Endothelial cell of umbilical vein (primary cell): Measurements from ENCODE around the gene SORCS2. TPM values are rescaled to one million over a fixed set of nuclear protein-coding genes. Genes with fewer than 3 reads are reported as not detected.

Source experiments
- Bru-seq: library from RNA; stranded (reverse); fragments of 400-500 nt; gene quantifications from one replicate; lab custom pipeline; 2021; lab: Mats Ljungman, UMichigan
- BruChase-seq, 2 experiments: library from RNA; stranded (reverse); fragments of 400-500 nt; gene quantifications; one replicate each; lab custom pipeline; 2021; lab: Mats Ljungman, UMichigan
- BruUV-seq: library from RNA; stranded (reverse); fragments of 400-500 nt; replicated peaks from 2 replicates; lab custom pipeline; 2021; lab: Mats Ljungman, UMichigan
- CTCF ChIA-PET: fragments of 300-600, 350-600 bp; sonication (Branson Sonifier 250); formaldehyde crosslinking; loops from one replicate; lab custom pipeline; 2021; ENCODE audit warnings: antibody characterized with exemption, inconsistent platforms; lab: Charles Lee
- POLR2A ChIA-PET: fragments of 300-600, 350-600 bp; sonication (Branson Sonifier 250); formaldehyde crosslinking; loops from one replicate; lab custom pipeline; 2021; ENCODE audit warnings: antibody characterized with exemption, inconsistent platforms; lab: Charles Lee
- DNase-seq: peaks from one replicate; pipeline ENCODE4 v3.0.0-alpha.2; 2011; ENCODE audit warnings: low read depth, low spot score
- FAIRE-seq: peaks from 2 replicates; lab custom pipeline; 2011; peaks lifted over from hg19 to GRCh38; lab: Jason Lieb, UNC
- H2AFZ ChIP-seq: 2 replicates; pipeline ENCODE4 v1.6.0; 2012; ENCODE audit warnings: low read depth, low read length, control low read depth, inconsistent platforms
- H3K27ac ChIP-seq: 2 replicates; pipeline ENCODE4 v1.5.1; 2011; ENCODE audit warnings: low read depth, mild to moderate bottlenecking, control low read depth, low read length, moderate library complexity; ENCODE audit not compliant: insufficient read depth
- H3K27me3 ChIP-seq, 2 experiments: 2 replicates each; pipeline versions ENCODE4 v1.6.0 to v1.6.1; 2011; ENCODE audit warnings: low read length in 2 of 2, mixed read lengths in 1 of 2; ENCODE audit not compliant: control insufficient read depth in 2 of 2, insufficient read depth in 2 of 2
- H3K36me3 ChIP-seq, 2 experiments: 2 replicates in 1 of 2; 3 replicates in 1 of 2; pipeline ENCODE4 v1.5.1; 2011; ENCODE audit warnings: low read length in 2 of 2, mild to moderate bottlenecking in 1 of 2, moderate library complexity in 1 of 2; ENCODE audit not compliant: control insufficient read depth in 2 of 2, insufficient read depth in 2 of 2; ENCODE audit errors: extremely low read depth in 1 of 2
- H3K4me1 ChIP-seq: 3 replicates; pipeline ENCODE4 v1.5.1; 2011; ENCODE audit warnings: mild to moderate bottlenecking, low read length; ENCODE audit not compliant: control insufficient read depth, insufficient read depth; ENCODE audit errors: extremely low read depth
- H3K4me2 ChIP-seq: 2 replicates; pipeline ENCODE4 v1.6.1; 2011; ENCODE audit warnings: low read length, control low read depth, mixed read lengths; ENCODE audit not compliant: insufficient read depth
- H3K4me3 ChIP-seq, 3 experiments: fragments of 200-600 bp in 1 of 3; sonication (generic), shearing (Covaris generic) in 1 of 3; replicated peaks in 1 of 3; 2 replicates each; pipeline ENCODE4 v1.5.1; 2011 to 2016; ENCODE audit warnings: control low read depth in 3 of 3, low read length in 3 of 3, mild to moderate bottlenecking in 2 of 3, inconsistent platforms in 1 of 3, low read depth in 1 of 3, moderate library complexity in 1 of 3; ENCODE audit not compliant: insufficient read depth in 1 of 3
- H3K79me2 ChIP-seq: 2 replicates; pipeline ENCODE4 v1.6.0; 2012; ENCODE audit warnings: low read length, inconsistent platforms; ENCODE audit not compliant: control insufficient read depth, insufficient read depth
- H3K9ac ChIP-seq: replicated peaks from 2 replicates; pipeline ENCODE3; 2011; ENCODE audit warnings: low read length, control low read depth; ENCODE audit not compliant: insufficient read depth; ENCODE audit errors: extremely low read depth
- H3K9me1 ChIP-seq: replicated peaks from 3 replicates; pipeline ENCODE4 v1.6.0; 2011; ENCODE audit warnings: mild to moderate bottlenecking, low read length; ENCODE audit not compliant: control insufficient read depth, insufficient read depth; ENCODE audit errors: extremely low read depth
- H3K9me3 ChIP-seq: replicated peaks from 2 replicates; pipeline ENCODE4 v1.5.1; 2012; ENCODE audit warnings: low read length, inconsistent platforms; ENCODE audit not compliant: control insufficient read depth, insufficient read depth
- H4K20me1 ChIP-seq: replicated peaks from 2 replicates; pipeline ENCODE3; 2011; ENCODE audit warnings: mild to moderate bottlenecking, low read length; ENCODE audit not compliant: control insufficient read depth, insufficient read depth; ENCODE audit errors: extremely low read depth
- CTCF ChIP-seq, 2 donors: IDR thresholded peaks; 1 replicate in 1 of 2; 2 replicates in 1 of 2; pipeline ENCODE4 v1.5.1; 2011; ENCODE audit warnings: low read length in 2 of 2, mild to moderate bottlenecking in 2 of 2, moderate library complexity in 2 of 2, control low read depth in 1 of 2, inconsistent platforms in 1 of 2, low read depth in 1 of 2; ENCODE audit not compliant: insufficient read depth in 1 of 2; ENCODE audit errors: extremely low read depth in 1 of 2
- EZH2 ChIP-seq: IDR thresholded peaks from 2 replicates; pipeline ENCODE4 v1.6.1; 2012; ENCODE audit warnings: borderline replicate concordance, low read depth, mild to moderate bottlenecking, moderate library complexity, low read length, inconsistent platforms; ENCODE audit not compliant: severe bottlenecking
- FOS ChIP-seq: IDR thresholded peaks from 2 replicates; pipeline ENCODE4 v1.6.1; 2011; ENCODE audit warnings: mild to moderate bottlenecking, low read length, moderate library complexity, borderline replicate concordance; ENCODE audit not compliant: insufficient read depth
- MAX ChIP-seq: IDR thresholded peaks from 2 replicates; pipeline ENCODE4 v1.6.1; 2011; ENCODE audit not compliant: insufficient read depth, insufficient read length
- MYC ChIP-seq: IDR thresholded peaks from one replicate; pipeline ENCODE4 v1.6.1; 2011; ENCODE audit warnings: mild to moderate bottlenecking, low read depth, low read length
- dilution Hi-C: fragments of 300-500 bp; cut with MboI; formaldehyde crosslinking; loops from one replicate; pipeline ENCODE4 v1.15.0; 2019; ENCODE audit warnings: low sequenced_read_pairs; ENCODE audit not compliant: extremely low pct_ligation_motif_present
- intact Hi-C: fragments of 100-400 bp; cut with micrococcal nuclease; formaldehyde crosslinking; loops from one replicate; pipeline ENCODE4 v1.10.0; 2022
- long read RNA-seq: library from polyadenylated mRNA; stranded (forward); transcript quantifications from one replicate; pipeline ENCODE4 v2.0.0, GENCODE V29; 2021
- polyA minus RNA-seq, 3 experiments: library from RNA; depleted of rRNA, polyadenylated mRNA; stranded (reverse); fragments of >200 nt; gene quantifications; 1 replicate in 1 of 3; 2 replicates in 2 of 3; pipeline ENCODE4 v1.2.3, GENCODE V29; 2011
- polyA plus RNA-seq, 4 experiments: library from polyadenylated mRNA; depleted of rRNA in 3 of 4; stranded (reverse) in 3 of 4; unstranded in 1 of 4; fragments of >200 nt; gene quantifications; 2 replicates each; pipeline versions ENCODE4 v1.2.1 to v1.2.3, GENCODE V29; 2011 to 2012; ENCODE audit warnings: missing spikeins in 1 of 4
- total RNA-seq: library from RNA; stranded (reverse); gene quantifications from 2 replicates; pipeline ENCODE4 v1.2.3, GENCODE V29; 2021

Gene SORCS2
- total RNA-seq (0.14 TPM in 1 of 2 replicates, not detected in the other), polyA plus RNA-seq (not detected in 2 replicates), polyA minus RNA-seq (not detected in 2 replicates), Bru-seq, nascent RNA (percentile 3 among the genes with signal in this experiment), BruChase-seq, experiment 1, labeled RNA remaining after a 6-hour chase (percentile 6 among the genes with signal in this experiment), BruChase-seq, experiment 2, labeled RNA remaining after a 2-hour chase (percentile 5 among the genes with signal in this experiment)
- 0.01 and 0.11 TPM in 2 replicates for polyA plus RNA-seq (2011; cell fraction: cytosol; rRNA removed)
- not detected in 2 replicates for polyA plus RNA-seq (2011; cell fraction: nucleus; rRNA removed)
- polyA plus RNA-seq (2012), result 0.03 and 0.10 TPM in 2 replicates
- 1.4 TPM for polyA minus RNA-seq (2011; cell fraction: cytosol; rRNA and poly(A)+ RNA removed)
- not detected in 2 replicates for polyA minus RNA-seq (2011; cell fraction: nucleus; rRNA and poly(A)+ RNA removed)
- long read RNA-seq, result 0 reads

GRCh38 chr4:7192252-7193029 is at the start of gene SORCS2:
TSS of gene SORCS2 (plus strand) at chr4:7192538.
- Histone ChIP-seq H3K36me3 (no peaks in the 10 kb centered on the region), H3K79me2 (no peaks in the 10 kb centered on the region), H3K4me2 (no peak within 1 kb of the TSS), H3K4me1 (no peaks in the 10 kb centered on the region), H3K27me3 (peaks cover 42 to 46% of the 10 kb centered on the region in 2 experiments), H4K20me1 (no peaks in the 10 kb centered on the region), H3K4me3 (no peak within 1 kb of the TSS), H3K9me1 (no peaks in the 10 kb centered on the region), H3K27ac (no peak within 1 kb of the TSS), H2AFZ (no peak within 1 kb of the TSS), H3K9ac (no peak within 1 kb of the TSS), H3K9me3 (no peaks in the 10 kb centered on the region)
- ChIA-PET CTCF (interaction anchor here (0.9 to 2.5 kb wide), 9 partner anchors 10 to 823 kb away, joined by 3 to 37 read pairs (median 6); no protein-coding TSS in a partner anchor), POLR2A (no interaction called here)
- dilution Hi-C loops (no loop called here), intact Hi-C loops (loop anchor here (1.0 to 5.0 kb wide), 4 partner anchors 104 to 610 kb away; no protein-coding TSS in a partner anchor)
- peak; percentile 58 for FAIRE-seq
- DNase-seq, result peak; percentile 25
- BruUV-seq, result no TSS peak
- TF ChIP-seq CTCF (IDR thresholded peaks at IDR 0.05; ENCODE audit: extremely low read depth in 1 of 2, insufficient read depth in 1 of 2, low read depth in 1 of 2, low read length in 2 of 2), result peak; percentile 58 to 59
- TF ChIP-seq MYC, result no peak
- no peak for TF ChIP-seq EZH2
- TF ChIP-seq FOS, result no peak
- no peak for TF ChIP-seq MAX
